ENCODE results near the gene ICAM4. TPM values are rescaled to one million over a fixed set of nuclear protein-coding genes. Genes with fewer than 3 reads are reported as not detected.
A peak's percentile ranks its signal among the peaks of the same experiment; 100 is the strongest.
"Not testable (repeated sequence)": the region's sequence is repeated elsewhere in the genome, so short reads cannot be mapped to it uniquely, and the experiment has no call there.

The ICAM4 gene
- total and polyA plus RNA-seq, 4 donors: 0.93 to 2.8 TPM; not detected in 2

- no peaks in the 10 kb centered on the region for H3K9me3 ChIP-seq (ENCODE audit: control insufficient read depth, low read length)
- H3K4me1 ChIP-seq (ENCODE audit: control insufficient read depth in 1 of 2, insufficient read depth in 2 of 2, low read length in 2 of 2): no peaks in the 10 kb centered on the region
- intact Hi-C loops (cut with DNase I): loop anchor here in 1 of 2 donors (5.0 kb wide), 1 partner anchor 55 kb away; no protein-coding TSS in a partner anchor
- no peak for ATAC-seq (ENCODE audit: low FRiP score)
- no peak overlapping the region for H3K27ac ChIP-seq (ENCODE audit: low read depth in 1 of 2, low read length in 2 of 2)
- peaks cover 0 to 6% of the 10 kb centered on the region in 2 donors for H3K36me3 ChIP-seq (ENCODE audit: control insufficient read depth in 1 of 2, insufficient read depth in 2 of 2, low read length in 1 of 2)
- H3K27me3 ChIP-seq (ENCODE audit: control insufficient read depth in 1 of 2, insufficient read depth in 2 of 2, low read length in 1 of 2): no peaks in the 10 kb centered on the region
- no peak for DNase-seq
- WGBS, 2 donors: 27 to 32% methylated on average over 18 of the region's 18 CpGs
- peak overlapping the region; percentile 65 to 66 for H3K4me3 ChIP-seq (ENCODE audit: low read length in 2 of 2)
Measured at GRCh38 chr19:10332158-10332964, 45.6 kb downstream of the ICAM4 start.

DNA sequence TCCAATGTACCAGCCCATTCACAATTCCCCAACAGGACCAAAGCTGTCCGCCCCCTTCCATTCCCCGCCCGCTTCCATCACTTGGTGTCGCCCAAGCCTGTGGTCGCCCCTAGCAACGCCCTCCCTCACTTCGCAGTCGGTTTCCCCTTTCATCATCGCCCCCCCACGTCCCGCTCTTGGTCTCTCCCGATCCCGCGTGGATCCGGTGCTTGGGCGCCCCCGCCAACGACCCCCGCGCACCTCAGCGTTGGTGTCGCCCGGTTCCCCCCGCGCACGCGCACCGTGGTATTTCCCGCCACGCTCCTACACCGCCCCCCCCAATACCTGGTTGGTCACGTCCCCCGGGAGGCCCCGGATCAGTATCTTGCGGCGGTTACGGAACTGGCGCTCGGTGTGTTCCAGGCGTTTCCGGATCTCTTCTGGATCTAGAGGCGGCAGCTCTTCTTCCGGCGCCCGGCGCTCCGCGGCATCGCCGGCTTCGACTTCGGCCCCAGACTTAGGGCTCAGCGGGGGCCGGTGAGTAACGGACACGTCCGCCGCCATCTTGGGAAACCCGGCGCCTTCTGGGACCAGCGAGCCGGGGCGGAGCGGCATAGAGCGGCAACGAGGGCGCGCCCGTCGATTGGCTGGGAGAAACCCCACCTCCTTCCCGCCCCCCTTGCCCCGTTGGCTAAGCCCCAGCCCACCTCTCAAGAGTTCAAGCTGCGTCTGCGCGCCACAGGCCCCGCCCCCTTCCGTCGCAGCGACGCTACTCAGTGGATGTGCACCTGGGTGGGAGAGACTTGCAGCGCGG lies 46.4 kb downstream of the ICAM4 start, which contains the start of gene RAVER1:
TSS of gene RAVER1 (minus strand) at position 565 of the 793 bp plus-strand sequence. CDS start at position 543, 22 bp downstream.
- Histone ChIP-seq H3K4me3 (ENCODE audit: low read length in 2 of 2) (peak within 1 kb of the TSS; percentile 65 to 66), H3K27me3 (ENCODE audit: control insufficient read depth in 1 of 2, insufficient read depth in 2 of 2, low read length in 1 of 2) (no peaks in the 10 kb centered on the region), H3K4me1 (ENCODE audit: control insufficient read depth in 1 of 2, insufficient read depth in 2 of 2, low read length in 2 of 2) (no peaks in the 10 kb centered on the region), H3K27ac (ENCODE audit: low read depth in 1 of 2, low read length in 2 of 2) (peak within 1 kb of the TSS in 1 of 2 donors; percentile 81), H3K9me3 (ENCODE audit: control insufficient read depth, low read length) (no peaks in the 10 kb centered on the region), H3K36me3 (ENCODE audit: control insufficient read depth in 1 of 2, insufficient read depth in 2 of 2, low read length in 1 of 2) (peaks cover 0 to 4% of the 10 kb centered on the region in 2 donors)
- peak; percentile 98 to 99 for DNase-seq
- intact Hi-C loops (cut with DNase I): loop anchor here in 1 of 2 donors (5.0 kb wide), 1 partner anchor 54 kb away; no protein-coding TSS in a partner anchor
- 1% methylated on average over 78 to 82 of the region's 82 CpGs for WGBS, 2 donors
- ATAC-seq (ENCODE audit: low FRiP score): peak; percentile 96

GRCh38 chr19:10333758-10334587 lies 47.2 kb downstream of the ICAM4 start:
- no peaks in the 10 kb centered on the region for H3K36me3 ChIP-seq (ENCODE audit: control insufficient read depth in 1 of 2, insufficient read depth in 2 of 2, low read length in 1 of 2)
- peak overlapping the region in 1 of 2 donors; percentile 55 for H3K27ac ChIP-seq (ENCODE audit: low read depth in 1 of 2, low read length in 2 of 2)
- H3K9me3 ChIP-seq (ENCODE audit: control insufficient read depth, low read length): no peaks in the 10 kb centered on the region
- ATAC-seq (ENCODE audit: low FRiP score) (peak; percentile 1), DNase-seq (no peak)
- H3K27me3 ChIP-seq (ENCODE audit: control insufficient read depth in 1 of 2, insufficient read depth in 2 of 2, low read length in 1 of 2): no peaks in the 10 kb centered on the region
- WGBS, 2 donors: 4 to 5% methylated on average over 44 of the region's 44 CpGs
- peak overlapping the region; percentile 58 to 62 for H3K4me3 ChIP-seq (ENCODE audit: low read length in 2 of 2)
- intact Hi-C loops (cut with DNase I): loop anchor here in 1 of 2 donors (5.0 kb wide), 1 partner anchor 53 kb away; no protein-coding TSS in a partner anchor
- H3K4me1 ChIP-seq (ENCODE audit: control insufficient read depth in 1 of 2, insufficient read depth in 2 of 2, low read length in 2 of 2): no peaks in the 10 kb centered on the region

DNA sequence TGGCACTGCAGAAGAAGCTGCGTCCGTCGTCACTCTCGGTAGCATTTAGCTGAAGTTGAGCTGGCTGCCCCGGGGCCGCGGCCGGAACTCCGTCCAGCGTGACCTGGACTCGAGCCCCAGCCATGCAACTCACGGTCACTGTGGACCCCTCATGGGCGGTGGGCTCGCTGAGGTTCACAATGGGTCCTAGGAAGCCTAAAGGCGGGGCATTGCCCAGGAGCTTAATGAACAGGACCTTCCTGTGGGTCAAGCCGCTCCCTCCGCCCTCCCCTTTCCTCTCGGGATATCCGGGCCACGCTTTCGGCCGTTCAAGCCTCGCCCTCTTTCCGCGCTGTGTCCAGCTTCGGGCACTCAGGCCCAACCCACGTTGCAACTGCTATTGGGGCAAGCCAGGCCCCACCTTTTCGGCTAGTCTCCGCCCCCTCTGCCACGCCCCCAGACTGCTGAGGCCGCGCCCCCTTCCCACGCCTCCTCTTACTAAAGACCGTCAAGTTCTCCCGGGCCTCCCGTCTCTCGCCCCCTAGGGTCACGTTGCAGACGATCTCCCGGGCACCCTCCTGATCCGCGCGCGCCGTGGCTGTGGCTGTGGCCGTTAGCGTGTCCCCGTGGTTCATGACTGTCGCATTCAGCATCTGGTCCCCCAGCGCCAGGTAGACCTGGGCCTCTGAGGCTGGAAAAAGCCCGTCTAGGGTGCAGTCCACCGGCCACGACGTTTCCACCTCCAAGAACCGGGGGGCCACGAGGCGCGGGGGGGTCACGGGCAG lies 48.0 kb downstream of the ICAM4 start:
- DNase-seq (peak; percentile 95 to 98), ATAC-seq (ENCODE audit: low FRiP score) (peak; percentile 93)
- H3K27ac ChIP-seq (ENCODE audit: low read depth in 1 of 2, low read length in 2 of 2): peak overlapping the region in 1 of 2 donors; percentile 15
- H3K27me3 ChIP-seq (ENCODE audit: control insufficient read depth in 1 of 2, insufficient read depth in 2 of 2, low read length in 1 of 2): no peaks in the 10 kb centered on the region
- peak overlapping the region in 1 of 2 donors; percentile 62 for H3K4me3 ChIP-seq (ENCODE audit: low read length in 2 of 2)
- H3K9me3 ChIP-seq (ENCODE audit: control insufficient read depth, low read length): no peaks in the 10 kb centered on the region
- intact Hi-C loops (cut with DNase I): loop anchor here (5.0 kb wide), 2 partner anchors 48 to 53 kb away; partner anchors contain the start of gene TYK2 (in 1 of the 2)
- H3K36me3 ChIP-seq (ENCODE audit: control insufficient read depth in 1 of 2, insufficient read depth in 2 of 2, low read length in 1 of 2): no peaks in the 10 kb centered on the region
- WGBS, 2 donors: 9% methylated on average over 59 of the region's 59 CpGs
- H3K4me1 ChIP-seq (ENCODE audit: control insufficient read depth in 1 of 2, insufficient read depth in 2 of 2, low read length in 2 of 2): no peaks in the 10 kb centered on the region

- Histone ChIP-seq H3K9me3 (ENCODE audit: control insufficient read depth, low read length) (no peaks in the 10 kb centered on the region), H3K36me3 (ENCODE audit: control insufficient read depth in 1 of 2, insufficient read depth in 2 of 2, low read length in 1 of 2) (no peaks in the 10 kb centered on the region), H3K27ac (ENCODE audit: low read depth in 1 of 2, low read length in 2 of 2) (no peak overlapping the region), H3K4me1 (ENCODE audit: control insufficient read depth in 1 of 2, insufficient read depth in 2 of 2, low read length in 2 of 2) (no peaks in the 10 kb centered on the region), H3K27me3 (ENCODE audit: control insufficient read depth in 1 of 2, insufficient read depth in 2 of 2, low read length in 1 of 2) (no peaks in the 10 kb centered on the region), H3K4me3 (ENCODE audit: low read length in 2 of 2) (no peak overlapping the region)
- DNase-seq (peak in 1 of 2 donors; percentile 55), ATAC-seq (ENCODE audit: low FRiP score) (no peak)
- intact Hi-C loops (cut with DNase I): loop anchor here in 1 of 2 donors (5.0 kb wide), 1 partner anchor 47 kb away; the partner anchor contains the start of gene TYK2
- WGBS, 2 donors: 54 to 58% methylated on average over 26 of the region's 26 CpGs
Measured at GRCh38 chr19:10335352-10335985, 48.7 kb downstream of the ICAM4 start.

DNA sequence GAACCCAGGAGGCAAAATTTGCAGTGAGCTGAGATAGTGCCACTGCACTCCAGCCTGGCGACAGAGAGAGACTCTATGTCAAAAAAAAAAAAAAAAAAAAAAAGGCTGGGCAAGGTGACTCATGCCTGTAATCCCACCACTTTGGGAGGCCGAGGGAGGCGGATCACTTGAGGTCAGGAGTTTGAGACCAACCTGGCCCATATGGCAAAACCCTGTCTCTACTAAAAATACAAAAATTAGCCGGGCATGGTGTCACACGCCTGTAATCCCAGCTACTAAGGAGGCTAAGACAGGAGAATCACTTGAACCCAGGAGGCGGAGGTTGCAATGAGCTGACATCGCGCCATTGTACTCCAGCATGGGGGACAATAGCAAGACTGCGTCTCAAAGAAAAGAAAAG lies 50.0 kb downstream of the ICAM4 start:
- ATAC-seq (ENCODE audit: low FRiP score); H3K27ac ChIP-seq (ENCODE audit: low read depth in 1 of 2, low read length in 2 of 2); H3K36me3 ChIP-seq (ENCODE audit: control insufficient read depth in 1 of 2, insufficient read depth in 2 of 2, low read length in 1 of 2); DNase-seq; H3K27me3 ChIP-seq (ENCODE audit: control insufficient read depth in 1 of 2, insufficient read depth in 2 of 2, low read length in 1 of 2); H3K4me3 ChIP-seq (ENCODE audit: low read length in 2 of 2); H3K9me3 ChIP-seq (ENCODE audit: control insufficient read depth, low read length); H3K4me1 ChIP-seq (ENCODE audit: control insufficient read depth in 1 of 2, insufficient read depth in 2 of 2, low read length in 2 of 2): not testable (repeated sequence)
- WGBS, 2 donors: 93 to 97% methylated on average over 9 of the region's 9 CpGs
- intact Hi-C loops (cut with DNase I): loop anchor here in 1 of 2 donors (5.0 kb wide), 1 partner anchor 46 kb away; the partner anchor contains the start of gene TYK2
